A172 (cell line): ENCODE results near the gene SLC12A1. TPM values are rescaled to one million over a fixed set of nuclear protein-coding genes. Genes with fewer than 3 reads are reported as not detected.

Source experiments
- DNase-seq: peaks from one replicate; pipeline ENCODE4 v3.0.0-alpha.2; 2015; ENCODE audit warnings: low spot score
- total RNA-seq: library from RNA; depleted of rRNA; stranded (reverse); fragments of >200 nt; shearing (Covaris generic); gene quantifications from 2 replicates; pipeline ENCODE4 v1.2.3, GENCODE V29; 2014; rRNA removed

SLC12A1 gene
- total RNA-seq: not detected in 2 replicates

GRCh38 chr15:48205981-48206380 is at the start of gene SLC12A1:
SLC12A1 (plus strand) TSS chr15:48206302; CDS start chr15:48207720, 1,418 bp downstream.
- no peak for DNase-seq

DNA sequence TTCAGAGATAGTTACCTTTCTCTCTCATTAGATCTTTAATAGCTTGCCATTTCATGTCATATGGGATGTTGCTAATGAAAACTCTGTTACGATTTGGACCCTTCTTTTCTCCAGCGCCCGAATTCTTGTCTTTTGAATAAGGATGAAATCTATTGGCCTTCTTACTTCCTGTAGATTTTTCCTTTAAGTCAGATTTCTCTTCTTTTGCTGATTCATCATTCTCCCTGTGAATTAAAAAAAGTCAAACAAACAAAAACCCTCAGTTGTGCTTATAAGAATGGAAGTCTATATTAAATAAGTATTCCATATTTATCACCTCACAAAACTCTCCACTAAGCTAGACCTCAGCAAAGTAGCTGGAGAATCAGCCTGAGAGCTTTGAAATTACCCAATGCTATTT is 37.5 kb upstream of the SLC12A1 start:
- no peak for DNase-seq

DNA sequence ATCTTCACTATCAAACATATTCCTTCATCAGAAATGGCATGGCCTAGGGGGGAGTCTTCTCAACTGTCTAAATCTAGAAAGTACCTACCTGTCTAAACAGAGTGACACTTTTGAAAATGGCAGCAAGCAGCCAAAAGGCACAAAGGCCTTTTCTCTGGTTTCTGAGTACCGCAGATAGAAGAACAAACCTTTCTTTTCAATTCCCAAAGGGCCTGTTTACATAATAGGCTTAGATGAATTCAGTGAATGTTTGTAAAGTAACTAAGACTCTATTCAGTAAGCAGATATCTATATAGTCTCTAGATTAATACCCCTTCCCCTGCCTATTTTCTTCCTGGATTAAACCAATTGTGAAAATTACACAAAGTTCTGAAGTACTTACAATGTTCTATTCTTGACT is 35.1 kb upstream of the SLC12A1 start:
- DNase-seq: no peak

GRCh38 chr15:48175126-48175525 is 31.0 kb upstream of the SLC12A1 start:
- DNase-seq: no peak

- peak; percentile 65 for DNase-seq
These were observed 30.0 kb upstream of the SLC12A1 start for GRCh38 chr15:48176112-48176511.

DNA sequence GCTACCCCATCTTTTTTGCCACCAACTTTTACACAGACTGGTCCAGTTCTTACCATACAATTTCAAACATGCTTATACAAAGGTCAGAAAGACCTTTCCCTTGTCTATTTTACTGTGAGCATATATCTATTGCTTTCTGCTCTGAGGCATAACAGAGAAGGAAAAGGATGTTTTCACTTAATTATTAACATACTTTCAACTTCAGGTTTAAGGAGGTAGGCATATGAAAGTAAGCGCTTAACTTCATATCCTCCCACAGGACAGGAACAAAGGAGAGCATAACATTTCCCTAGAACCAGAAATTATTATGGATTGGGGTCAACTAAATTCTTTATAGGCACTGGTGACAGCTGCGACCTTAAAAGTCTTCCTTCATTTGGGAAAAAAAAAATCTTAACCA is 29.1 kb upstream of the SLC12A1 start:
- DNase-seq: no peak

DNA sequence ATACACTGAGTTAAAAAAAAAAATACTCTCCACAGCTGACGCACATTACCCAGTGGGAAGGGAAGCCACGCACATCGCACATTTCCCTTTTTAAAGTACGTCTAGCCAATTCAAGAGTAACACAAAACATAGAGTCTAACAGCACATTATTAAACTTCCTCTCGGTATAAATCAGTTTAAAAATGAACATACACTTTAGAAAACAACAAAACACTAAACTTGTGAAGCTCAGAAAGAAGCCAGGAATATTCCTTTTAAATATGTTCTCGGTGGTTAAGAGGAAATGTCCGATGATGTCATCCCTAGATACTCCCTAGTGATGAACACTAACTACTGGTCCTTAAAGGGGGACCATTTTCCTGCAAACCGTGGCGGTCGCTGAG is 28.7 kb upstream of the SLC12A1 start:
- DNase-seq: peak; percentile 62

DNA sequence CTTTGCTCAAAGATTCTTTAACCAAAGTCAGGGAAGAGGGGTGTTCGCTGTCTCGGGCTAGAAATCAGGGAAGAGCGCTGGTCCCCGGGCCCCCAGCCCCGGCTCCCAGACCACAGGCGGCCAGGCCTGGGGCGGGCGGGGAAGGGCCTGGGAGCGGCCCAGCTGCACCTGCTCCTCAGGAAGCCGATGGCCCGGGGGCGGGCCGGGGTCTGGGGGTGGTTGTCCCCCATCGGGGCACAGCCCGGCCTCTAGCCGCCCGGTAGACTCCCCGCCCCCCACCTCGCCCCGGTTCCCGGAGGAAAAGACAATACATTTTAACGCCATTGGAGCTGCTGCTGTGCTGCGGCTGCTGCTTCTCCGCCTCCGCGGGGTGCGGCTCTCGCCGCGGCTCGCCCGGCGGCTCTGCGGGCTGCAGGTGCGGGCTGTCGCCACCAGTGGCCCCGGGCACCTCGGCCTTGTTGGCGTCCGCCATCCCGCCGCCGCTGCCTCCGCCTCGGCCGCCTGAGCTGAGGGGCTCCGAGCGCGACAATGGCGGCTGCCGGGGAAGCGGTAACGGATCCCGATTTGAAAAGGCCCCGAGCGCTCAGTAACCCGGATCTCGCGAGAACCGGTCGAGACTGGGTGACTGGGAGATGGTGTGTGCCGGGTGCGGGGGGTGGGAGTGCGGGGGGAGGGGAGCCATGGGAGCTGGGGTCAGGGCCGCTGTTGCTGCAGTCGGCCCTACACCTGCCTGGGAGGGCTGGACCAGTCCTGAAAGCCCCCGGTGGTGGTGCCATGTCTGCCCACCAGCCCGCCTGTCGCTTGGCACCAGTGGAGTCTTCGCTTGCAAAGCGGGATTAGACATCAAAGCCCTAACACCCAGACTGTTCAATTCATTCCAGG is 28.1 kb upstream of the SLC12A1 start, which contains the start of gene MYEF2:
Gene MYEF2, minus strand, starts transcription at position 530 of the 882 bp plus-strand sequence. Its CDS starts 58 bp downstream, at position 472.
- peak; percentile 60 for DNase-seq

GRCh38 chr15:48178648-48178931 is 27.5 kb upstream of the SLC12A1 start:
- no peak for DNase-seq

DNA sequence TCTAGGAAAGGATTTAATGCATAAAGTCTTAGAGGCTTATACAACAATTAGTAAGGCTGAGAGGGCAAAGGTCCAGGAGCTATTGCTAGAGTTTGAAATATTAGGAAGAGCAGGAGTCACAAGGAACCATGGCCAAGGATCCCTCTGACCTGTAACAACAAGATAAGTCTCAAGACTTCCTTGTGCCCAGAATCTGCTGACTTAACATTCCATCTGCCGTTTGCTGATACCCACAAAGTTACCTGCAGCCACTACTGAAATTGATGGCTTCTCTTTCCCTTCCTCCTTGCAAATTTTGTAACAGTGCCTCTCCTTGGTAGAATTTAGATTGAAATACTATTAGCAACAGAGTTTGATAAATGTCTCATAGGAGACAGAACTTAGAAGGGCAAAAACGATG is 23.4 kb upstream of the SLC12A1 start:
- no peak for DNase-seq

DNA sequence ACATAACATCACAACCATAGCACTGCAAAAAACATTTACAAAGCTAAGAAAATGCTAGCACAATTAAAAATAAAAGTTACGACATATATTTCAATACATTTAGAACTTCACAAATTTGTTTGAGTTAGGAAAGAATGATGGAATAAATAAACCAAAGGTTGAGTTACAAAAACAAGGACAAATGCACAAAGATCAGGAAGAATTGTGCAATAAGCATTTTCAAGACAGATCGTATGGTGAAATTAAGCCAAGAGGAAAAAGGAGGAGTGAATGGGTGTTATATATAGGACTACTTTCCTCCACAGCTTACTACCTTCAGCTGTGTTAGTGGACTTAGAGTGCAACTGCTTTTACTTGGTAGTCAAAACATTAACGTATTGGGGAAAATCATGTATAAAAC is 20.6 kb upstream of the SLC12A1 start:
- DNase-seq: no peak

GRCh38 chr15:48186271-48186670 is 19.8 kb upstream of the SLC12A1 start:
- DNase-seq: no peak

GRCh38 chr15:48190932-48191573 is 15.0 kb upstream of the SLC12A1 start:
- DNase-seq: peak; percentile 56

- no peak for DNase-seq
These were observed 14.4 kb upstream of the SLC12A1 start, which contains the start of gene CTXN2 for GRCh38 chr15:48191574-48192225. CTXN2 (plus strand) TSS chr15:48191665; CDS start chr15:48201301, 9,636 bp downstream.

DNA sequence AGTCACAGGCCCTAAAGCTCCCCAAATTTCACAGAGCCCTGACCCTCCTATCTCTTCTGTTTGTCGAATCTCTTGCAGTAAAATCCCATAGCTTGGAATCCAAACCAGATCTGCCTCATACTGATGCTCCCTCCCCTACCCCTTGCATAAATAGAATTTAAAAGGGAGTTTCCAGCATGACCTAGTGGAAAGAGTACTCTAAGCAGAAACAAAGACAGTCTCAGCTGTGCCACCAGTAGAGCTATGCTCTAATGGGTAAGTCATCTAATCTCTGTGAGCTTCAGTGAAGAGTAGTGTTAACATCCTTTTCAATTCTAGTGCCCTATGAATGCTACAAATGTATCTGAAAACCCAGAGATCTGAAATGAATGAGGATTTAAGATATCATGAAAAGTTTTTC is 4.0 kb upstream of the SLC12A1 start:
- no peak for DNase-seq

- no peak for DNase-seq
These were observed 15.2 kb downstream of the SLC12A1 start for GRCh38 chr15:48221261-48221660.

DNA sequence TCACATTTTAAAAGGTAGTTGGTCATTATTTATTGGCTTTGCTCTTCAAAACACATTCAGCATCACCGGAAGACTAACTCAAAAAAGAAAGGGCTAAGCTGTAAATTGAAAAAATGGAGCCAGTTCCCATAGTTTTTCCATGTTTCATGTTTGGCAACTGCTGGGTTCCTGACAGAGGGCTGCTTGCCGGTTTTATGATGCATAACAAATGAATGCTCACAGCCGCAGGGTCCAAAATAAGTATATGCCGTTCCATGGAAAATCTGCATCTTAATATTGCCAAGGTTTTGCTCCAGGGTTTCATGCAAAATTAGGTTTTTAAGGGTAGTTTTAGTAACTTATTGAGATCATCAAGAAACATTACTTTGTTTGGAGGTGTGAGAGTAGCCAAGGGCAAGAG is 15.8 kb downstream of the SLC12A1 start:
- DNase-seq: no peak

DNA sequence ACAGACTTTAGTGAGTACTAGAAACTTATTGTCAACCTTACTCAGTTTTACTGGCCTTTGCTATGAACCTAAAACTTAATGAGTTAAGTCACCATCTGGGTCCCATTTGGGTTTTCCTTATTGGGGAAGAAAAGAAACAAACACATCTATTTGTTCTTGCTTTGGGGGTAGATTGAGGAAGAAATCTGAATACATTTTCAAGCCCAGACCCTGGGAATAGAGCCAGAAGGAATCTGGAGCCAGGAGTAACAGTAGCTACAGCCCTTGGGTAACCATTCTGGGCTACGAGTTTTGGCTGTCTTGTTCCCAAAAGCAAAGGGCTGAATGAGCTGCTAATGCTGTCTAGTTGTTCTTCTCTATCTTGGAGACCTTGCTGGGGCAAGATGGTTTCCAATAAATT is 16.5 kb downstream of the SLC12A1 start:
- no peak for DNase-seq

GRCh38 chr15:48225771-48226170 is 19.7 kb downstream of the SLC12A1 start:
- no peak for DNase-seq

DNA sequence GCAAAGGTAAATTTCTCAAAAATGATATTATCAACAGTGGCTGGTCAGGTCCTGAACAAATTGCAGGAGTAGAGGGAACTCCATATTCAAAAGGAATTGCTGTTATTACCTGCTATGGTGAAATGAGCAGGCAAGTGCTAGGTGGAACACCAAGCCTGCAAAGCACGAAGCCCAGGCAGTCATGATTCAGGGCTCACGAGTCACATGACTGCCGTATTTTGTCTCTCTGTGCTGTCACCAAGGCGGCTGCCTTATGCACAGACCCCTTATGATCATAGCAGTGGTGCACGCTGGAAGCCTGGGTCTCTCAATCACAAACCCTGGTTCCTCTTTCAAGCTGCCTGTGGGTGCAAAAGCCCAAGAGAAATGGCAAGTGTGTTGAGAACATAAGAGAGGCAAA is 24.4 kb downstream of the SLC12A1 start:
- no peak for DNase-seq

- no peak for DNase-seq
These were observed 27.1 kb downstream of the SLC12A1 start for GRCh38 chr15:48233246-48233645.

- DNase-seq: no peak
These were observed 33.2 kb downstream of the SLC12A1 start for GRCh38 chr15:48239334-48239733.

GRCh38 chr15:48242015-48242414 is 35.9 kb downstream of the SLC12A1 start:
- DNase-seq: no peak
